WTC11 (cell line): ENCODE results near the gene PPP6R1. TPM values are rescaled to one million over a fixed set of nuclear protein-coding genes. Genes with fewer than 3 reads are reported as not detected.

Experiments
- ATAC-seq: fragments of 200-7000 bp; cut with Tn5 transposase; 2 replicates; pipeline ENCODE4 v1.10.0; 2021; ENCODE audit warnings: mild to moderate bottlenecking, moderate library complexity
- CTCF ChIA-PET: fragments of 300-600 bp; sonication (Branson Sonifier 250); formaldehyde crosslinking; loops from one replicate; lab custom pipeline; 2021; ENCODE audit warnings: antibody characterized with exemption; lab: Charles Lee
- POLR2A ChIA-PET: fragments of 350-600 bp; sonication (Branson Sonifier 250); formaldehyde crosslinking; loops from one replicate; lab custom pipeline; 2021; ENCODE audit warnings: antibody characterized with exemption; lab: Charles Lee
- DNase-seq: peaks from one replicate; pipeline ENCODE4 v3.0.0; 2021; ENCODE audit warnings: low spot score
- H3K27ac Mint-ChIP-seq: 2 replicates; pipeline ENCODE4 v1.8.0; 2021; ENCODE audit warnings: mixed read lengths
- H3K27me3 Mint-ChIP-seq: 2 replicates; pipeline ENCODE4 v1.8.0; 2021; ENCODE audit warnings: low read depth, mild to moderate bottlenecking, moderate library complexity, mixed read lengths
- H3K36me3 Mint-ChIP-seq: 2 replicates; pipeline ENCODE4 v1.8.0; 2021; ENCODE audit warnings: mixed read lengths
- H3K4me1 Mint-ChIP-seq: 2 replicates; pipeline ENCODE4 v1.8.0; 2022; ENCODE audit warnings: mixed read lengths
- H3K4me3 Mint-ChIP-seq: 2 replicates; pipeline ENCODE4 v1.8.0; 2021; ENCODE audit warnings: mild to moderate bottlenecking, moderate library complexity, mixed read lengths
- H3K9me3 Mint-ChIP-seq: 2 replicates; pipeline ENCODE4 v1.8.0; 2021; ENCODE audit warnings: mixed read lengths
- CREM ChIP-seq: sonication (generic); formaldehyde crosslinking; IDR thresholded peaks from 2 replicates; pipeline ENCODE4 v1.8.1; 2022; ENCODE audit warnings: mild to moderate bottlenecking, missing genetic modification reagents, moderate library complexity
- ELF4 ChIP-seq: sonication (generic); formaldehyde crosslinking; IDR thresholded peaks from 2 replicates; pipeline ENCODE4 v1.8.1; 2022; ENCODE audit warnings: low read depth, mild to moderate bottlenecking, moderate library complexity, missing genetic modification reagents
- GABPB1 ChIP-seq: sonication (generic); formaldehyde crosslinking; IDR thresholded peaks from 2 replicates; pipeline ENCODE4 v1.8.1; 2023; ENCODE audit warnings: mild to moderate bottlenecking, missing genetic modification reagents
- MYBL2 ChIP-seq: sonication (generic); formaldehyde crosslinking; IDR thresholded peaks from 2 replicates; pipeline ENCODE4 v1.8.1; 2023; ENCODE audit warnings: mild to moderate bottlenecking, moderate library complexity, missing genetic modification reagents
- RELA ChIP-seq: sonication (generic); formaldehyde crosslinking; IDR thresholded peaks from 2 replicates; pipeline ENCODE4 v1.8.1; 2022; ENCODE audit warnings: missing genetic modification reagents, mild to moderate bottlenecking, borderline replicate concordance
- ZNF138 ChIP-seq: sonication (generic); formaldehyde crosslinking; conservative IDR thresholded peaks from 2 replicates; pipeline ENCODE4 v1.8.1; 2022; ENCODE audit warnings: mild to moderate bottlenecking, moderate library complexity, missing genetic modification reagents
- ZNF671 ChIP-seq: fragments of 250-450 bp; sonication (Bioruptor Pico); IDR thresholded peaks from 2 replicates; pipeline ENCODE4 v1.8.0; 2021; ENCODE audit warnings: mild to moderate bottlenecking
- total RNA-seq: library from RNA; stranded (reverse); gene quantifications from 3 replicates; pipeline ENCODE4 v1.2.3, GENCODE V29; 2021
- TF ChIP-seq, protein P1 (sequence below): sonication (generic); formaldehyde crosslinking; IDR thresholded peaks from 2 replicates; pipeline ENCODE4 v1.8.0; 2023; ENCODE audit warnings: missing genetic modification reagents, mild to moderate bottlenecking, borderline replicate concordance
- TF ChIP-seq, protein P2 (sequence below): fragments of 250-450 bp; sonication (Bioruptor Pico); IDR thresholded peaks from 2 replicates; pipeline ENCODE4 v1.9.0; 2021; ENCODE audit warnings: moderate library complexity, mild to moderate bottlenecking, inconsistent platforms, borderline replicate concordance
- TF ChIP-seq, protein P3 (sequence below): sonication (generic); formaldehyde crosslinking; IDR thresholded peaks from 2 replicates; pipeline ENCODE4 v1.8.0; 2022; ENCODE audit warnings: mild to moderate bottlenecking, missing genetic modification reagents
- TF ChIP-seq, protein P4 (sequence below): fragments of 250-450 bp; sonication (Bioruptor Pico); IDR thresholded peaks from 2 replicates; pipeline ENCODE4 v1.9.0; 2021; ENCODE audit warnings: mild to moderate bottlenecking
- TF ChIP-seq, protein P5 (sequence below): sonication (generic); formaldehyde crosslinking; conservative IDR thresholded peaks from 2 replicates; pipeline ENCODE4 v1.8.1; 2023; ENCODE audit warnings: mild to moderate bottlenecking, low read depth, missing genetic modification reagents, moderate library complexity

The PPP6R1 gene
- total RNA-seq, 1 experiment from 2014 or later: 91.8 TPM

DNA sequence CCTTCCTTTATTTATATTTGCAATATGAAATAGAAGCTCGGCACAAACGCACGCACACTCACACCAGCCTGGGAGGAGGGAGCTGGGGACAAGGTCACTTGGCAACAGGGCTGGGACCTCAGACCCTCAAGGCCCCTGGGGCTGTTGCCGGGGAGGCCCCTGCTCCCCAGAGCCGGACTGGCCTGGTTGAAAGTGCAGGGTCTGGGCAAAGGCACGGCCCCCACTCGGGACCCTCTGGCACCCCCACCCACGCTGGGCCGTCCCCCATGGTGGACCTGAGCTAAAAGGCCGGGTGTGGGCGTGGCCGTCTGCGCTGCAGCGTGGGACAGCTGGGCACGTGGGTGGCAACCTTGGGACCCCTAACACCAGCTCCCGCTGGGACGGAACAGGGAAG is 29.0 kb downstream of the PPP6R1 start (continued):
- TF ChIP-seq, protein P1, sequence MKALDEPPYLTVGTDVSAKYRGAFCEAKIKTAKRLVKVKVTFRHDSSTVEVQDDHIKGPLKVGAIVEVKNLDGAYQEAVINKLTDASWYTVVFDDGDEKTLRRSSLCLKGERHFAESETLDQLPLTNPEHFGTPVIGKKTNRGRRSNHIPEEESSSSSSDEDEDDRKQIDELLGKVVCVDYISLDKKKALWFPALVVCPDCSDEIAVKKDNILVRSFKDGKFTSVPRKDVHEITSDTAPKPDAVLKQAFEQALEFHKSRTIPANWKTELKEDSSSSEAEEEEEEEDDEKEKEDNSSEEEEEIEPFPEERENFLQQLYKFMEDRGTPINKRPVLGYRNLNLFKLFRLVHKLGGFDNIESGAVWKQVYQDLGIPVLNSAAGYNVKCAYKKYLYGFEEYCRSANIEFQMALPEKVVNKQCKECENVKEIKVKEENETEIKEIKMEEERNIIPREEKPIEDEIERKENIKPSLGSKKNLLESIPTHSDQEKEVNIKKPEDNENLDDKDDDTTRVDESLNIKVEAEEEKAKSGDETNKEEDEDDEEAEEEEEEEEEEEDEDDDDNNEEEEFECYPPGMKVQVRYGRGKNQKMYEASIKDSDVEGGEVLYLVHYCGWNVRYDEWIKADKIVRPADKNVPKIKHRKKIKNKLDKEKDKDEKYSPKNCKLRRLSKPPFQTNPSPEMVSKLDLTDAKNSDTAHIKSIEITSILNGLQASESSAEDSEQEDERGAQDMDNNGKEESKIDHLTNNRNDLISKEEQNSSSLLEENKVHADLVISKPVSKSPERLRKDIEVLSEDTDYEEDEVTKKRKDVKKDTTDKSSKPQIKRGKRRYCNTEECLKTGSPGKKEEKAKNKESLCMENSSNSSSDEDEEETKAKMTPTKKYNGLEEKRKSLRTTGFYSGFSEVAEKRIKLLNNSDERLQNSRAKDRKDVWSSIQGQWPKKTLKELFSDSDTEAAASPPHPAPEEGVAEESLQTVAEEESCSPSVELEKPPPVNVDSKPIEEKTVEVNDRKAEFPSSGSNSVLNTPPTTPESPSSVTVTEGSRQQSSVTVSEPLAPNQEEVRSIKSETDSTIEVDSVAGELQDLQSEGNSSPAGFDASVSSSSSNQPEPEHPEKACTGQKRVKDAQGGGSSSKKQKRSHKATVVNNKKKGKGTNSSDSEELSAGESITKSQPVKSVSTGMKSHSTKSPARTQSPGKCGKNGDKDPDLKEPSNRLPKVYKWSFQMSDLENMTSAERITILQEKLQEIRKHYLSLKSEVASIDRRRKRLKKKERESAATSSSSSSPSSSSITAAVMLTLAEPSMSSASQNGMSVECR (CRISPR knock-in tag): no peak

DNA sequence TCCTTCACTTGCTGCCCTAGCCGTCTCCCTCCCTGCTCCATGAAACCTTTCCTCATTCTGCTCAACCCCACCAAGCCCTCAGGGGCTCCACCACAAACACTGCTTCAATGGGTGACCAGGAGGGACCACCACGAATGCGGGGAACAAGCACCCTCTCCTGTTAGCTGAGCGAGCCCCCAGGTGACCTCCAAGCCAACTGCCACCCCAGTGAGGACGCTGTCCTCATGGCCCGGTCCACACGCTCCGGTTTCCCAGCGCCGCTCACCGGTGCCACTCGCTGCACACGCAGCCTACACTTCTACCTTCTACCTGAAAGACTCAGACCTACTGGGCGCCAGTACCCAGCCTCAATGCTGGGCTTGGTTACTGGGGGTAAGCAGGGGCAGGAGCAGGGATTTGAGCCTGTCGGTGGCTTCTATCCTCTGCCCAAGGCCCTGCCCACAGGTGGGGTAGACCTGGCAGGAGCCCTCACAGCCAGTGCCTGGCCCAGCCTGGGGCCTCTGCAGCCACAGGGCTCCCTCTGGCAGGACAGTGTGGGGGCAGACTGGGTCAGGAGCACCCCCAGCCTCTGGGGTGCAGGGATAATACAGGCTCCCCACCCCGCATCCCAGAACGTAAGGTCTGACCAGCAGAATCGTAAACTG is 29.6 kb downstream of the PPP6R1 start:
- Mint-ChIP-seq H3K9me3 (no peaks in the 10 kb centered on the region), H3K36me3 (peaks cover 7% of the 10 kb centered on the region)
- CTCF ChIA-PET: no interaction called here
- no peak for TF ChIP-seq RELA
- TF ChIP-seq, protein P2, sequence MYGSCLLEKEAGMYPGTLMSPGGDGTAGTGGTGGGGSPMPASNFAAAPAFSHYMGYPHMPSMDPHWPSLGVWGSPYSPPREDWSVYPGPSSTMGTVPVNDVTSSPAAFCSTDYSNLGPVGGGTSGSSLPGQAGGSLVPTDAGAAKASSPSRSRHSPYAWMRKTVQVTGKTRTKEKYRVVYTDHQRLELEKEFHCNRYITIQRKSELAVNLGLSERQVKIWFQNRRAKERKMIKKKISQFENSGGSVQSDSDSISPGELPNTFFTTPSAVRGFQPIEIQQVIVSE (CRISPR knock-in tag): no peak
- TF ChIP-seq, protein P3, sequence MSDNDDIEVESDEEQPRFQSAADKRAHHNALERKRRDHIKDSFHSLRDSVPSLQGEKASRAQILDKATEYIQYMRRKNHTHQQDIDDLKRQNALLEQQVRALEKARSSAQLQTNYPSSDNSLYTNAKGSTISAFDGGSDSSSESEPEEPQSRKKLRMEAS: no peak
- TF ChIP-seq ZNF138 (CRISPR knock-in tag): no peak
- no peak for TF ChIP-seq ELF4 (CRISPR knock-in tag)
- TF ChIP-seq CREM: no peak
- TF ChIP-seq, protein P4, sequence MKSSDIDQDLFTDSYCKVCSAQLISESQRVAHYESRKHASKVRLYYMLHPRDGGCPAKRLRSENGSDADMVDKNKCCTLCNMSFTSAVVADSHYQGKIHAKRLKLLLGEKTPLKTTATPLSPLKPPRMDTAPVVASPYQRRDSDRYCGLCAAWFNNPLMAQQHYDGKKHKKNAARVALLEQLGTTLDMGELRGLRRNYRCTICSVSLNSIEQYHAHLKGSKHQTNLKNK (CRISPR knock-in tag): no peak
- no peak for TF ChIP-seq ZNF671 (CRISPR knock-in tag)
- TF ChIP-seq, protein P5, sequence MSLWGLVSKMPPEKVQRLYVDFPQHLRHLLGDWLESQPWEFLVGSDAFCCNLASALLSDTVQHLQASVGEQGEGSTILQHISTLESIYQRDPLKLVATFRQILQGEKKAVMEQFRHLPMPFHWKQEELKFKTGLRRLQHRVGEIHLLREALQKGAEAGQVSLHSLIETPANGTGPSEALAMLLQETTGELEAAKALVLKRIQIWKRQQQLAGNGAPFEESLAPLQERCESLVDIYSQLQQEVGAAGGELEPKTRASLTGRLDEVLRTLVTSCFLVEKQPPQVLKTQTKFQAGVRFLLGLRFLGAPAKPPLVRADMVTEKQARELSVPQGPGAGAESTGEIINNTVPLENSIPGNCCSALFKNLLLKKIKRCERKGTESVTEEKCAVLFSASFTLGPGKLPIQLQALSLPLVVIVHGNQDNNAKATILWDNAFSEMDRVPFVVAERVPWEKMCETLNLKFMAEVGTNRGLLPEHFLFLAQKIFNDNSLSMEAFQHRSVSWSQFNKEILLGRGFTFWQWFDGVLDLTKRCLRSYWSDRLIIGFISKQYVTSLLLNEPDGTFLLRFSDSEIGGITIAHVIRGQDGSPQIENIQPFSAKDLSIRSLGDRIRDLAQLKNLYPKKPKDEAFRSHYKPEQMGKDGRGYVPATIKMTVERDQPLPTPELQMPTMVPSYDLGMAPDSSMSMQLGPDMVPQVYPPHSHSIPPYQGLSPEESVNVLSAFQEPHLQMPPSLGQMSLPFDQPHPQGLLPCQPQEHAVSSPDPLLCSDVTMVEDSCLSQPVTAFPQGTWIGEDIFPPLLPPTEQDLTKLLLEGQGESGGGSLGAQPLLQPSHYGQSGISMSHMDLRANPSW (CRISPR knock-in tag): no peak
- TF ChIP-seq, all 79 proteins: peak for 0
- Mint-ChIP-seq H3K27ac (0 out of 2 replicates have a peak overlapping the region, but pooled peaks have one; percentile 23), H3K4me3 (no peak overlapping the region), H3K27me3 (no peaks in the 10 kb centered on the region), H3K4me1 (peaks cover 4% of the 10 kb centered on the region; the same call in 1 of the 2 replicates)
- DNase-seq (no peak), ATAC-seq (no peak)
- POLR2A ChIA-PET: interaction anchor here (0.6 kb wide), 1 partner anchor 100 kb away, joined by 5 read pairs; no protein-coding TSS in a partner anchor

DNA sequence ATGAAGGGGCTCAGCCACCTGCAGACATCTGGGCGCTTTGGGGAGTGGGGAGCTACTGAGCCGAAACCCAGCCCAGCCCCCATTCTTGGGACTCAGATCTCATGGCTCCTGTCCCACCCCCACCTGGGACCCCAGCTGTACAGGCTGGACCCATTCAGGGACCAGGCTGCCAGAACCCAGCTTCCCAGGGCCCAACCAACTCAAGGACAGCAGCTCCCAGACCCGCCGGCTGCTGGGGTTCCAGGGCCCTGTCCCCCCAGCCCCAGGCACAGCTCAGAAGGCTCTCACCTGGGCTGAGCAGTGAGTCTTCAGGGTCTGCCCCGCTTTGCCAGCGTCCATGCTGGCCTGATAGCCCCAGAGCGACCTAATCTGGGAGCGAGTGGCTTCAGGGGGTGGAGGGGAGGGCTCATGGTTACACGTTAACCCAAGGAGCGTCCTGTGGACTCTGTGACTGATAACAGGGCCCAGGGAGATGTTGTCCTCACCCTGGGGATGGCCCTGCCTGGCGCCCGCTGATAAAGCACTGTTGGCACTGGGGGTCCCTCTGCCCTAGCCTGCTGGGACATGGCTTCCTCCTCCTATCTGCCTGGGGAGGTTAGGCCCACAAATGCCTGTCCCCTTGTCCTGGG is 30.3 kb downstream of the PPP6R1 start, which contains the start of gene TMEM86B:
TMEM86B (minus strand) TSS at position 361 of the 629 bp plus-strand sequence; CDS start at position 339, 22 bp downstream.
- DNase-seq: no peak
- H3K36me3 Mint-ChIP-seq: peaks cover 4% of the 10 kb centered on the region
- ATAC-seq: no peak
- H3K27ac Mint-ChIP-seq: peak within 1 kb of the TSS; percentile 23; the same call in 1 of the 2 replicates
- no peaks in the 10 kb centered on the region for H3K27me3 Mint-ChIP-seq
- ChIA-PET POLR2A (no interaction called here), CTCF (no interaction called here)
- H3K9me3 Mint-ChIP-seq: no peaks in the 10 kb centered on the region
- H3K4me3 Mint-ChIP-seq: no peak within 1 kb of the TSS
- TF ChIP-seq MYBL2 (CRISPR knock-in tag): no peak
- TF ChIP-seq GABPB1 (CRISPR knock-in tag): 0 out of 2 replicates have a peak, but pooled peaks have one; percentile 8
- H3K4me1 Mint-ChIP-seq: peaks cover 4% of the 10 kb centered on the region; the same call in 1 of the 2 replicates
